ENCODE data around the gene MIOX. TPM values are rescaled to one million over a fixed set of nuclear protein-coding genes. Genes with fewer than 3 reads are reported as not detected.

Gene MIOX
- total and polyA plus RNA-seq, 2 of the 13 experiments (the other 11 are each of a cell fraction or from before 2014, with no cell fraction given): 1.5 to 2.9 TPM

GRCh38 chr22:50529897-50530579 is 43.4 kb downstream of the MIOX start, which contains the start of gene TYMP (continued):
- no peak for TF ChIP-seq ZNF878 (CRISPR knock-in tag; IDR thresholded peaks at IDR 0.05)
- TF ChIP-seq ZBTB37 (CRISPR knock-in tag; IDR thresholded peaks at IDR 0.05): no peak
- no peak for TF ChIP-seq ZNF784 (CRISPR knock-in tag; IDR thresholded peaks at IDR 0.05; ENCODE audit: borderline replicate concordance)
- TF ChIP-seq EEA1 (CRISPR knock-in tag; IDR thresholded peaks at IDR 0.05; ENCODE audit: borderline replicate concordance): no peak; the same call in 1 of the 2 replicates
- TF ChIP-seq CTCF (CRISPR knock-in tag; IDR thresholded peaks at IDR 0.05): peak; percentile 12; the same call in 1 of the 2 replicates
- no peak for TF ChIP-seq ZKSCAN5 (CRISPR knock-in tag; IDR thresholded peaks at IDR 0.05)
- no peak for TF ChIP-seq FOXA1 (IDR thresholded peaks at IDR 0.05)
- peak; percentile 78 for TF ChIP-seq FOXA1 (CRISPR knock-in tag; IDR thresholded peaks at IDR 0.05)
- peak; percentile 76; the same call in 1 of the 2 replicates for TF ChIP-seq CSRNP1 (CRISPR knock-in tag; IDR thresholded peaks at IDR 0.05)
- peak; percentile 59; the same call in 1 of the 2 replicates for TF ChIP-seq ARNTL (CRISPR knock-in tag; IDR thresholded peaks at IDR 0.05)
- no peak for TF ChIP-seq CREB1 (IDR thresholded peaks at IDR 0.05)
- TF ChIP-seq CREB1 (CRISPR knock-in tag; IDR thresholded peaks at IDR 0.05): no peak
- TF ChIP-seq NCOA2 (CRISPR knock-in tag; IDR thresholded peaks at IDR 0.05): no peak
- TF ChIP-seq DRAP1 (CRISPR knock-in tag; IDR thresholded peaks at IDR 0.05): peak; percentile 42
- peak; percentile 31 for TF ChIP-seq XRCC5 (optimal IDR thresholded peaks at IDR 0.05; ENCODE audit: low read length)
- no peak for TF ChIP-seq HNF1A (IDR thresholded peaks at IDR 0.05; ENCODE audit: low read depth)
- TF ChIP-seq HNF1A (CRISPR knock-in tag; IDR thresholded peaks at IDR 0.05; ENCODE audit: borderline replicate concordance): no peak
